ENCODE data around the gene SPNS2.

The SPNS2 gene

GRCh38 chr17:4584917-4585637 lies 86.4 kb downstream of the SPNS2 start:
- no peak overlapping the region for H3K4me3 ChIP-seq (ENCODE audit: low read depth, low read length)

GRCh38 chr17:4585638-4585994 lies 86.9 kb downstream of the SPNS2 start:
- no peak for DNase-seq (ENCODE audit: low read depth)
- TF ChIP-seq CTCF (conservative IDR thresholded peaks at IDR 0.05; ENCODE audit: low read depth, low read length) = no peak
- H3K4me3 ChIP-seq (ENCODE audit: low read depth, low read length) = no peak overlapping the region

More at GRCh38 chr17:4584917-4585637, 86.4 kb downstream of the SPNS2 start:
- no peak for TF ChIP-seq CTCF (conservative IDR thresholded peaks at IDR 0.05; ENCODE audit: low read depth, low read length)
- DNase-seq (ENCODE audit: low read depth) = no peak

GRCh38 chr17:4586043-4586442 lies 87.4 kb downstream of the SPNS2 start:
- no peak for TF ChIP-seq CTCF (conservative IDR thresholded peaks at IDR 0.05; ENCODE audit: low read depth, low read length)
- no peak for DNase-seq (ENCODE audit: low read depth)

GRCh38 chr17:4587195-4587594 lies 88.5 kb downstream of the SPNS2 start:
- no peak overlapping the region for H3K4me3 ChIP-seq (ENCODE audit: low read depth, low read length)
- DNase-seq (ENCODE audit: low read depth) = no peak
- TF ChIP-seq CTCF (conservative IDR thresholded peaks at IDR 0.05; ENCODE audit: low read depth, low read length) = no peak

More at GRCh38 chr17:4586043-4586442, 87.4 kb downstream of the SPNS2 start:
- no peak overlapping the region for H3K4me3 ChIP-seq (ENCODE audit: low read depth, low read length)

- TF ChIP-seq CTCF (conservative IDR thresholded peaks at IDR 0.05; ENCODE audit: low read depth, low read length) = no peak
- no peak for DNase-seq (ENCODE audit: low read depth)
- H3K4me3 ChIP-seq (ENCODE audit: low read depth, low read length) = no peak overlapping the region
Measured at GRCh38 chr17:4587803-4588202, 89.1 kb downstream of the SPNS2 start.

GRCh38 chr17:4588391-4588790 lies 89.7 kb downstream of the SPNS2 start:
- DNase-seq (ENCODE audit: low read depth) = no peak
- TF ChIP-seq CTCF (conservative IDR thresholded peaks at IDR 0.05; ENCODE audit: low read depth, low read length) = no peak
- H3K4me3 ChIP-seq (ENCODE audit: low read depth, low read length) = no peak overlapping the region
